ENCODE data around the gene AFF1. TPM values are rescaled to one million over a fixed set of nuclear protein-coding genes. Genes with fewer than 3 reads are reported as not detected.

Gene AFF1
- total and polyA plus RNA-seq, 2 donors from 2014 or later = 13.4 to 187 TPM

- FAIRE-seq = peak; percentile 29
- H3K4me3 ChIP-seq (ENCODE audit: low read length in 3 of 3) = no peak overlapping the region
- H3K9ac ChIP-seq (ENCODE audit: low read length in 3 of 3) = no peak overlapping the region
Measured at GRCh38 chr4:87078987-87079486, 144.2 kb downstream of the AFF1 start.

DNA sequence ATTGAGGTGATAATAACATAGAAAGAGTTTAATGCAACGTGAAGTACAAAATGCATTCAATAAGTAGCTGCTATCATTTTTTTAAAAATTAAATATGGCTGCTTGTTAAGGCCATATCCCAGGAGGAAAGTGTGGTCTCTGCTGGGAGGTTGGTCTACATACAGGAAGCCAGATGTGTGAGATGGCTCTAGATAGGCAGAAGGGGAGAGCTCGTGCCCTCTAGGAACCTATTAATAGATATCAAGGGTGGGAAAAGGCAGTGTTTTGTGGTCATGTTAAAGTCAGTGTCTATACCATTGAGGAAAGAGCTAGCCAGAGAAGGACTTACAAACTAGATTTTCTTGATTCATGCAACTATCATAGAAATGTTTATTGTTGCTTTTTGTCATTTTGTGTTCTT lies 145.2 kb downstream of the AFF1 start:
- Histone ChIP-seq H3K36me3 (ENCODE audit: control insufficient read depth in 2 of 3, insufficient read depth in 3 of 3, low read length in 3 of 3) (peaks cover 0 to 5% (median 3%) of the 10 kb centered on the region in 3 donors), H3K4me3 (ENCODE audit: low read length in 3 of 3) (no peak overlapping the region), H3K4me1 (ENCODE audit: control insufficient read depth in 2 of 3, insufficient read depth in 2 of 3, low read depth in 1 of 3, low read length in 3 of 3) (peaks cover 0 to 32% (median 31%) of the 10 kb centered on the region in 3 donors), H3K9ac (ENCODE audit: low read length in 3 of 3) (no peak overlapping the region), H3K27ac (ENCODE audit: low read depth in 2 of 2, low read length in 2 of 2) (peak overlapping the region; percentile 8 to 10), H3K27me3 (ENCODE audit: control insufficient read depth, insufficient read depth, low read length) (no peaks in the 10 kb centered on the region), H3K9me3 (ENCODE audit: control insufficient read depth in 2 of 3, insufficient read depth in 1 of 3, low read length in 3 of 3) (no peaks in the 10 kb centered on the region)
- no peak for FAIRE-seq
- no peak for DNase-seq
- intact Hi-C loops (cut with DNase I) = no loop called here
- TF ChIP-seq, protein P1, sequence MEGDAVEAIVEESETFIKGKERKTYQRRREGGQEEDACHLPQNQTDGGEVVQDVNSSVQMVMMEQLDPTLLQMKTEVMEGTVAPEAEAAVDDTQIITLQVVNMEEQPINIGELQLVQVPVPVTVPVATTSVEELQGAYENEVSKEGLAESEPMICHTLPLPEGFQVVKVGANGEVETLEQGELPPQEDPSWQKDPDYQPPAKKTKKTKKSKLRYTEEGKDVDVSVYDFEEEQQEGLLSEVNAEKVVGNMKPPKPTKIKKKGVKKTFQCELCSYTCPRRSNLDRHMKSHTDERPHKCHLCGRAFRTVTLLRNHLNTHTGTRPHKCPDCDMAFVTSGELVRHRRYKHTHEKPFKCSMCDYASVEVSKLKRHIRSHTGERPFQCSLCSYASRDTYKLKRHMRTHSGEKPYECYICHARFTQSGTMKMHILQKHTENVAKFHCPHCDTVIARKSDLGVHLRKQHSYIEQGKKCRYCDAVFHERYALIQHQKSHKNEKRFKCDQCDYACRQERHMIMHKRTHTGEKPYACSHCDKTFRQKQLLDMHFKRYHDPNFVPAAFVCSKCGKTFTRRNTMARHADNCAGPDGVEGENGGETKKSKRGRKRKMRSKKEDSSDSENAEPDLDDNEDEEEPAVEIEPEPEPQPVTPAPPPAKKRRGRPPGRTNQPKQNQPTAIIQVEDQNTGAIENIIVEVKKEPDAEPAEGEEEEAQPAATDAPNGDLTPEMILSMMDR (IDR thresholded peaks at IDR 0.05; ENCODE audit: borderline replicate concordance, extremely low read depth, insufficient read depth) = no peak

More at GRCh38 chr4:87078987-87079486, 144.2 kb downstream of the AFF1 start:
- DNase-seq = peak in 1 of 5 donors; percentile 53
- TF ChIP-seq, protein P1 (IDR thresholded peaks at IDR 0.05; ENCODE audit: borderline replicate concordance, extremely low read depth, insufficient read depth) = no peak
- H3K27me3 ChIP-seq (ENCODE audit: control insufficient read depth, insufficient read depth, low read length) = no peaks in the 10 kb centered on the region
- peaks cover 0 to 35% (median 29%) of the 10 kb centered on the region in 3 donors for H3K4me1 ChIP-seq (ENCODE audit: control insufficient read depth in 2 of 3, insufficient read depth in 2 of 3, low read depth in 1 of 3, low read length in 3 of 3)
- intact Hi-C loops (cut with DNase I) = no loop called here
- H3K9me3 ChIP-seq (ENCODE audit: control insufficient read depth in 2 of 3, insufficient read depth in 1 of 3, low read length in 3 of 3) = no peaks in the 10 kb centered on the region
- H3K27ac ChIP-seq (ENCODE audit: low read depth in 2 of 2, low read length in 2 of 2) = peak overlapping the region; percentile 29 to 73
- H3K36me3 ChIP-seq (ENCODE audit: control insufficient read depth in 2 of 3, insufficient read depth in 3 of 3, low read length in 3 of 3) = peaks cover 0 to 2% (median 0%) of the 10 kb centered on the region in 3 donors

DNA sequence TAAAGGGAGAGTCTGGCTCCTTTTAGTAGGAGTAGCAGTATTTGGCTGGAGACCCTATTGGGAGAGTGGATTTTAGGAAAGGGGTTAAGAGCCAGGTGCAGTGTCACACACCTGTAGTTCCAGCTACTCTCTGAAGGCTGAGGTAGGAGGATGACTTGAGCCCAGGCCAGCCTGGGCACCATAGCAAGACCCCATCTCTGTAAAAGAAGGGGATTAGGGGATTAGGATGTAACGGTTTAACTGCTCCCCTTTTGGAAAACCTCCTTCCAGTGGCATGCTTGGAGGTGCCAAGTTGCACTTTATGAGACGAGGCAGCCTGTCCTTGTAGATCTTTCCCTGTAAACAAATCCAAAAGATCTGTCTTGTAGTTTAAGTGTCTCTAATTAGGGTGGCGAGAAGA lies 145.7 kb downstream of the AFF1 start:
- no peak for DNase-seq
- Histone ChIP-seq H3K9me3 (ENCODE audit: control insufficient read depth in 2 of 3, insufficient read depth in 1 of 3, low read length in 3 of 3) (no peaks in the 10 kb centered on the region), H3K36me3 (ENCODE audit: control insufficient read depth in 2 of 3, insufficient read depth in 3 of 3, low read length in 3 of 3) (peaks cover 0 to 7% (median 3%) of the 10 kb centered on the region in 3 donors), H3K27me3 (ENCODE audit: control insufficient read depth, insufficient read depth, low read length) (no peaks in the 10 kb centered on the region), H3K4me3 (ENCODE audit: low read length in 3 of 3) (no peak overlapping the region), H3K9ac (ENCODE audit: low read length in 3 of 3) (no peak overlapping the region), H3K27ac (ENCODE audit: low read depth in 2 of 2, low read length in 2 of 2) (peak overlapping the region in 1 of 2 donors; percentile 8), H3K4me1 (ENCODE audit: control insufficient read depth in 2 of 3, insufficient read depth in 2 of 3, low read depth in 1 of 3, low read length in 3 of 3) (peaks cover 0 to 32% (median 30%) of the 10 kb centered on the region in 3 donors)
- FAIRE-seq = no peak
- intact Hi-C loops (cut with DNase I) = no loop called here
- TF ChIP-seq, protein P1 (IDR thresholded peaks at IDR 0.05; ENCODE audit: borderline replicate concordance, extremely low read depth, insufficient read depth) = no peak
